HK-2 (cell line): ENCODE data around the gene CNKSR3.

Source experiments
- DNase-seq: peaks from one replicate; pipeline ENCODE4 v3.0.0-alpha.2; 2018; ENCODE audit not compliant: unreplicated experiment

CNKSR3 gene

DNA sequence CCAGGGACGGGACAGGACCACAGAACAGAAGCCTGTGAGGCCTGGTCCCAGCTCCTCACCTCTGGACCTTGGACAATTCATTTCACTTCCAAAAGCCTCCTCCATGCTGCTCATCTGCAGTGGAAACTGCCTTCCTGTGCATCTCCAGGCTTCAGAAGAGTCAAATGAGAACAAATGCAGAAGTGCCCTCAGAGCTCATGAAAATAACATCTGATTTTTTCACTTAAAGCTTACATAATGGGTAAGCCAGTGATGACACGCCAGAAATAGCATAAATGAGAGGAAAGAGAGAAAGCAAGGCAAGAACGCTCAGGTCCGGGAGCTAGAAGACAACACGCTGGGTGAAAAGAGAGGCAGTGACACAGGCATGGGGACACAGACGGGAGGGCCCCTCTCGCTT lies 7.9 kb downstream of the CNKSR3 start:
- no peak for DNase-seq

DNA sequence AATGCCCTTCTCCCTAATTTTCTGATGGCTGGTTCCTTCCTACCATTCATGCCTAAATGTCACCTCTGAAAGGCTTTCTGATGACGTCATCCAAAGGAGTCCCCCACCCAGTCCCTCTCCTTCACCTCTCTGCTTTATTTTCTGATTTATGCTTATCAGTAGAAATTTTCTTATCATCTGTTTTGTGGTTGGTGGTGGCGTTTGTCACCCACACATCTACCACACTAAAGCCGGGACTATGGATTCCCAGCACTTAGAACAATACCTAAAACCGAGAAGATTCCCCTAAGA lies 9.0 kb downstream of the CNKSR3 start:
- no peak for DNase-seq

DNA sequence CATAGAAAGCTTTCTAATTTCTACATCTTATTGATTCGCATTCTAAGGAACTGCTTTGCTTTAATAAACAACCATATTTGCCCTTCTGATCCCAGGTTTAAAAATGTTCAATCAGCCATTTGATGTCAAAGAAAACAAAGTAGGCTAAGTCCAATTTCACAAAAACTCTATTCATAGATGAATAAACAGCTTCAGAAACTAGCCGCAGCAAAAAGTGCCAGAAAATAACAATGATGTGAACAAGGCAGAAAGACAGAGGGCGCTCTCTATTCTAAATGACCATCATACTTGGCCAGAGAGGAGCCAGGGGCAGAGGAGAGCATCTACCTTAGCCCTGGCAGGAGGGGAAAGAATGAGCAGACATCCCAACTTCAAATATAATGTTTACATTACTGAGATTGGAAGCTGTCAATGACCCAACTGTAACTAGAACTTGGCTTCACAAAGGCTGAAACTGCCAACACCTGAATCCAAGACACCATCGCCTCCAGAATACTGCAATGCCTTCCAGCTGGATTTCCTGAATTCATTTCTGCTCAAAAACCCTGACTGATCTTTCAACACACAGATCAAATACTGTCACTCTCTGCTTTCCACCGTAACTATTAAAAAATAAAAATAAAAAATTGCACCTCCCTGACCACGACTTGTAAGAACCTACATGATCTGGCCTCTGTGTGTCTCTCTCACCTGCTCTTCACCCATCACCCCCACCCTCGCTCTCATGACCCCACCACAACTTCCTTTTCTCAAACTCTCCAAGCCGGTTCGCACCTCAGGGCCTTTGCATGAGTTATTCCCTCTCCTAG lies 9.5 kb downstream of the CNKSR3 start:
- no peak for DNase-seq

- DNase-seq, result no peak
Measured at GRCh38 chr6:154499855-154500589, 10.5 kb downstream of the CNKSR3 start.

DNA sequence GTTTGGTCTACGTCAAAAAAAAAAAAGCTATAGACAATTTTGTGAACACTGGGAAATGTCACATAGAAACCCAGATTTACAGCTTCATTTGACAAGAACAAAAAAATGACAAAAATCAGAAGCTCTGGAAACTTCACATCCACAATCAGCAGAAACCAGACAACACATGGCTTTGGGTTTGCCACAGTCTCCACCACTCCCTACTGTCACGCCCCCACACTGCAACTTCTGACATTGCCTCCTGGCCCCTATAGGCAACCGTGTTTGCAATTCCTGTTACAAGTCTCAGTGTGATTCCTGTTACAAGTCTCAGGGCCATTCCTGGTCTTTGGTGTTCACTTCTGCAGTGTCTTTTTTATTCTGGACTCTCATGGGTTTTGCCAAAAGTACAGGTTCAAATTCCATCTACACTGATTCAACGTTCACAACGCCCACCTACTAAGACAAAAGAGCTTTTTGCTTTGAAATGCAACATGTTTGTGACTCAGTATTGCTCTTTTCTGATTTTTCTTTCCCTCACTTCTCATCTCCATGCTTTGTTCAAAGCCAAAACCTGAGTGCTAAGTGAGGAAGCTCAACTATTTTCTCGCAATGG lies 12.0 kb downstream of the CNKSR3 start:
- no peak for DNase-seq

- no peak for DNase-seq
Measured at GRCh38 chr6:154496793-154497517, 13.5 kb downstream of the CNKSR3 start.

DNA sequence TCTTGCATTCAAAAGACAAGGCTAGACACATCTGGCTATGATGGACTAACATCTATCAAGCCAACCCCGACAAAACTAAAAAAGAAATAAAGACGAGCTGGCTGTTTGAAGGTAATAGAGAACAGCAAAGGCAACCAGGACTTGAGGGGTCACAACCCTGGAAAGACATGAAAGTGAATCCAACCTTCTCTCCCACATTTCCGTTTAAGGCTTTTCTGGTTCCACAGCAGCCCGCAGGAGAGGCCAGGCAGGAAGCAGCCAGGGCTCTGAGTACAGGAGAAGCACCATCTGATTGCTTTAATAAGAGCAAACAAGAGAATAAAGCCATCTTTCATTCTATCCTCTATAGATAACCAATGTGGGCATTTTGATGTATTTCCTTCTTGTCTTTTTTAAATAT lies 14.3 kb downstream of the CNKSR3 start:
- no peak for DNase-seq

DNA sequence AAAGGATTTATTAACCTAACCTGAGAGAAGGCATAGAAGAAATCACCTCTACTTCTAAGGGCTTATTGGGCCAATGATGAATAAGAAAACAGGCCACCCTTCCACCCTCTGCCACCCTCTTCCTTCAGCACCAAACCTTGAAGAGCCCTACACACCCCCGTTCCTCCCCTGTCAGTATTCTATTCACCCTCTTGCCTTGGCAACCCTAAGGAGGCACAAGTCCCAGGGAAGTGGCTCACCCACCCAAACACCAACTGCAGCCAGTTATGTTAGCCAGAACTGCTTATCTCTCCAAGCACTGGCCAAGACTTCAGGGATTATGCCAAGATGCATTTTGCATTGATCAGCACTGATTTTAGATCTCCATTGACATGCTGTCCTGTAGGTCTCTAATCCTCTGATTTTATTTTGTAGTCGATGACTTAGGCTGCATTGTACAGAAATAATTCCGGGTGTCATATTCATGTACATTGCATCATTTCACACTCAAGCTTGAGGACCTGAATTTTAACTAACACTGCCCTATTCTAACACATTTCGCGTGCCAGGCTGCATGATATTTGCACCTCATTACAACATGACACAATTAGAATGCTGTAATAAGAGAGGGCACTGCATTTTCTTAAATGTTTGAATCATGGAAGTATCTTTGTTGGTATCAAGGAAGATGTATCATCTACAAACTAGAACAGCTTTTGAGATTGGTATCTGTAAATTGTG lies 15.7 kb downstream of the CNKSR3 start:
- DNase-seq, result no peak

DNA sequence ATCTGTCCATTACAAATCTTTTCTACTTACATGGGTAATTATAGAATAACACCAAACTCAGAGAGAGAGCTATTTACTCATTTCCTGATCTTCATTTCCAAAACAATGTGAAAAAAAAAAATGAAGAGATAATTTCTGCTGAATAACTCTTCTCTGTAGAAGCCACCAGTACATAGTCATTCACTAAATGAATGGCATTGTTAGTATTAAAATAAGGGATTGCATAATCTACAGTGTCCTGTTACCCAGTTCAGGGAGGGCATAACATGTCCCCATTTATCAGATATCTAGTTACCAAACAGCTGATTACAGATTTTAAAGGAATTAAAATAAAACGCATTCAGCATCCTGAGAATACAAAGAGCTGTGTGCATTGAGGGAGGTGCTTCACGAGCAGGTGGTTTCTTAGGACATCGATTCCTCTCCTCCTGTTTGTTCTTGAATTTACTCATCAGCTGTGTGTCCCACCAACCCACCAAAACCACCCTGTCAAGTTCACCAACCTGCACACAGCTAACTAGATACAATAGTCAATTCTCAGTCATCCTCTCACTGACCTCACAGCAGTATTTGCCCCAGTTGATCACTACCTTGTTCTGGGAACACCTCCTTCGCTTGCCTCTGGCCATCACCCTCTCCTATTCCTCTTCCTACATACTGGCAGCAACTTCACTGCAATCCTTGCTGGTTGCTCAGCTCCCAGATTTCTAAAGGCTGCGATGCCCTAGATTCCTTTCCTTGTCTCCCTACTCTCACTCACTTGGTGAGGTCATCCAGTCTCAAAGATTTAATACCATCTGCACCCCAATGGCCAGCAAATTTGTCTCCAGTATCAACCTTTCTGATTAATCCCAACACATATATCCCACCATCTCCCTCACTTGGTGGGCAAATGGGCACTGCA lies 18.7 kb downstream of the CNKSR3 start:
- no peak for DNase-seq

GRCh38 chr6:154489822-154490221 lies 20.7 kb downstream of the CNKSR3 start:
- DNase-seq, result no peak

DNA sequence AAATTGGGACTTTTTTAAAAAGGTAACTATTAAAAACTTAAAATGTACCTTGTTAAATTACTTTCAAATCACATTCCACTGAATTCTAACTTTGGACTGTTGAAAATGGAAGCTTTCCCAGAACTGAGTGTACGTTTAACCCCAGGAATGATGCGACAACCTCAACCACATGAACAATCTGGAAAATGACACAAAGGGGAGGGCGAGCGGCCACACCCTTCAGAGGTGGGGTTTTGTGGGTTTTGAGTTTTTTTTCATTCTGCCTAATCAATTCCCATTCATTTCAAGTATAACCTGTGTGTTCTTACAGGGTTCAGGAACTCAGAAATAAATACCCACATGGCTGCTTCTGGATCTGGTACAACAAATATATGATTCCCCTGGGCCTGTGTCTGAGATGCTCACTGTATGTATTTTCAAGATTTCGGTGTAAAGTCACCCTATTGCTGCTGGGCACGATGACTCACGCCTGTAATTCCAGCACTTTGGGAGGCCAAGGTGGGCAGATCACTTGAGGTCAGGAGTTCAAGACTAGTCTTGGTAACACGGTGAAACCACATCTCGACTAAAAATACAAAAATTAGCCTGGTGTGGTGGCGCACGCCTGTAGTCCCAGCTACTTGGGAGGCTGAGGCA lies 21.6 kb downstream of the CNKSR3 start:
- peak; percentile 20 for DNase-seq

- no peak for DNase-seq
Measured at GRCh38 chr6:154488248-154488593, 22.3 kb downstream of the CNKSR3 start.

- DNase-seq, result no peak
Measured at GRCh38 chr6:154487367-154488247, 22.9 kb downstream of the CNKSR3 start.

DNA sequence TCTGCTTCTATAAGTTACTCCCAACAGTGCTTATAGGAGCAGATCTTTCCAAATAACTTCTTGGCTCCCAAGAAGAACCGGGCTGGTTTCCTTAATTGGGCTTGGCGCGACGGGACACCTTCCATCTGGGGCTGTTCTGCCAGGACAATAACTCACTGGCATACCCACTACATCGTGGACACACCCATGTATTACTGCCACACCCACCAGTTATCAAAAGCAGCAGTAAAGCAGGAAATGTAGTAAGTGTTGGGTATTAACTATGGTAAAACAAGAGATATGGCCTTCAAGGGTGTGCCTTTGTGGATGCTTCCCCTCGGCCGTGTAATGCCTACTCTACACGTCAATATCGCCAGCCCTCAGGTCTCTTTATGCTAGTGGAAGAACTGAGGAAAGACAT lies 24.7 kb downstream of the CNKSR3 start:
- DNase-seq, result no peak

DNA sequence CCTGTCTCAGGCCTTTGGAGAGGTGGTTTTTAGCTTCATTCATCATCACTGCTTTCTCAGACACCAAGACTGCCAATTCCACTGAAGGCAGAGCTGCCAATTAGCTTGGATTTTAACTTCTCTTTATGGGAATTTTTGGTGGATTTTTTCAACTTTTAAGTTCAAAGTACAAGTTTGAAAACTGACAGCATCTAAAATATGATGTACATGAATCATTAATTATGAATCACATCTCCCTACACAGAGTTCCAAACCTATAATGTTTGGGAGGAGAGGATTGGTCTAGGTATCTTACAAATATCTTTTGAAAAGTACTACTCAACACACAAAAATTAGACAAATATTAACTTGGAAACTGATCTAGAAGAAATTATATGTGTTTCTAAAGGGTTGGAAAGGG lies 25.5 kb downstream of the CNKSR3 start:
- no peak for DNase-seq

DNA sequence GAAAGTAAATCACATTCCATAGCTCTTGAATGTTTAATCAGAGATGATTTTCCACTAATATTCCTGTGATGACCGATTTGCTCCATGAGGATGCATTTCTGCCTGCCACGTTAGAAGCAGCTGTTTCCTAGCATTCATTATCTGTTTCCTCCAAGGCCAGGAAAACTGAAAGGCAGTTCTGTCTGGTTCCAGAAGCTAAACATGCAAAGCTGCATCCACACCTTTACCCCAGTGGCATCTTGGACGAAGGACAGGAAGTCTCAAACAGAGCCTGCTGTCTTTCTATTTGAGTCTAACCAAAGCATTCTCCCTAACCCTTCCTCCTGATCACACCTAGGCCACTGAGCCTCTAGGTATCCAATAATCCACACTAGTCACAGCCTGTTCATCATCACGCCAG lies 27.6 kb downstream of the CNKSR3 start:
- DNase-seq, result no peak

GRCh38 chr6:154481521-154482013 lies 28.9 kb downstream of the CNKSR3 start:
- DNase-seq, result no peak

DNA sequence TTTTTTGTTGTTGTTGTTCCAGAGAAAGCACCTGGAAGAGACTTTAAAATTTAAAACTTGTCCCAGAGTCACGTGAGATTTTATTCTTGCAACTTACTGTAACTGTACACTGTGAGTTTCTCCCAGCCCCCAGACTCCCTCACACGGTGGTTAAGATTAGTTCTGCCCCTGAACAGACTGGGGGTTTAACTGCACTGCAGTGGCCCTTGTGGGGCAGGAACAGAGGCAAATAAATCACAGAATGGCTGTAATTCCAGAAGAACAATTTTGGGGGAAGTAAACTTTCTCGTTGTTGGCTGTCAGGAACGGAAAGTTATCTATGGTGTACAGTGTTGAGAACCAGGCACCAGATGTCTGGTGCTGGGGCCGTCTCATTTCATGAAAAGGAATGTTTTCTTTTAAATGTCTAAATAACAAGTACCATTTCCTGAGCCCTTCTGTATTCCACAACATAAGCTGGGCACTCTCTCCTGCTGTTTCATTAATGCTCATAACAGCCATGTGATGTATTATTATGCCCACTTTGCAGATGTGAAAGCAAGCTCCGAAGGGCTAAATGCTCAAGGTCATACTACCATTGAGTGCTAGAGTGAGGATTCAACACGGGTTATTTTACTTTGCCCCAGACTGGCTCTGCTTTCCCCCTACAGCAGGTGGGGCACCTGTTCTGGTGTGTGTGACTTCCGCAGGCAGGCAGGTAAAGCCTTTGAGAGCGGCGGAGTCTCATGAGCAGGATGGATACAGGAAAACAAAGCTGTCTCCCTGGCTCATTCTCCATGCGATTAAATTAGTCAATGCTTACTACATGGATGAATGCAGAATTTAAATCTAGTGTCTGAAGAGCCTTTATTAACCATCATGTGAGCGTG lies 30.5 kb downstream of the CNKSR3 start:
- no peak for DNase-seq
